ENCODE data around the gene C5orf15. TPM values are rescaled to one million over a fixed set of nuclear protein-coding genes. Genes with fewer than 3 reads are reported as not detected.

Gene C5orf15
- total and polyA plus RNA-seq, 4 donors: 21.2 to 32.4 (median 28.7) TPM

DNA sequence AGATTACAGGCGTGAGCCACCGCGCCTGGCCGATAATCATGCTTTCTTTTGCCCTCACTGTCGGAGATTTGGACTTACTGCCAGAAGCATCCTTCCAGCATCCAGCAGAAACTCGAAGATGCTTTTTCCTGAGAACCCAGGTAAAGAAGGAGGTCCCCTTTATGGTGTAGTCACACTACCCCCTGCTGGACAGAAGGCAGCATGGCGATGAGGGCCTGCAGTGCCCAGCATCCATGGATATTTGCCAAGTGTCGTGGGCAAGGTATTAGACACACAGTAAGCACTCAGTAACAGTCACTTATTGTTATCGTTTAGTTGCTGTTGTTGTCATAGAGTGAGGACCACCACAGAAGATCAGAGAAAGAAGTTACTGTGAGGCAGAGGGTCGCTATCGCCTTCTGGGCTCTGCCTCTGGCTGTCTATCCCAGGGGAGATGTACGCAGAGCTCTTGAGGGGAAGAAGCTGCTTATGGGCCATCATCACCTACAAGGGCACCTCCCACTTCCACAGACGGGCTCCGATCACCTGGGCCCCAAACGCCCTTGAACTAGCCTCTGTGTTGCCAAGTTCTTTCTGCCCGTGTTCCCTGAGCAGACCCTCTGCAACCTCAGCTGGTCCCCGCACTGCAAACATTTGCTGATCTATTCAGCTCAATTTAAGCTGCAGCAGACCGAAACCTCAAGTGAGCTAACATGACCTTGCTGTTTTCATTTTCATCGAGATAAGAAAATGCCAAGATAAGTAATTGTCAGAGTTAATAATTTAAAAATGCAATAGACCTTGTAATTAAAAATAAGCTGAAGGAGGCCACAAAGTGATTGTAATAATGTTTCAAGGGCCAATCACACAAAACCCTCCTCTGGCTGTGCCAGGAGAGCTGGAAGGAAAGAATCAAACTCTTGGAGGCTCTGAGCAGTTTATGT lies 23.9 kb downstream of the C5orf15 start:
- TF ChIP-seq FOXA2 (IDR thresholded peaks at IDR 0.05) (no peak), HNF4G (IDR thresholded peaks at IDR 0.05) (no peak), RAD21 (IDR thresholded peaks at IDR 0.05) (peak; percentile 73 to 84), GABPA (IDR thresholded peaks at IDR 0.05 in 1 of 2, conservative IDR thresholded peaks at IDR 0.05 in 1 of 2) (no peak)
- TF ChIP-seq, protein P1, sequence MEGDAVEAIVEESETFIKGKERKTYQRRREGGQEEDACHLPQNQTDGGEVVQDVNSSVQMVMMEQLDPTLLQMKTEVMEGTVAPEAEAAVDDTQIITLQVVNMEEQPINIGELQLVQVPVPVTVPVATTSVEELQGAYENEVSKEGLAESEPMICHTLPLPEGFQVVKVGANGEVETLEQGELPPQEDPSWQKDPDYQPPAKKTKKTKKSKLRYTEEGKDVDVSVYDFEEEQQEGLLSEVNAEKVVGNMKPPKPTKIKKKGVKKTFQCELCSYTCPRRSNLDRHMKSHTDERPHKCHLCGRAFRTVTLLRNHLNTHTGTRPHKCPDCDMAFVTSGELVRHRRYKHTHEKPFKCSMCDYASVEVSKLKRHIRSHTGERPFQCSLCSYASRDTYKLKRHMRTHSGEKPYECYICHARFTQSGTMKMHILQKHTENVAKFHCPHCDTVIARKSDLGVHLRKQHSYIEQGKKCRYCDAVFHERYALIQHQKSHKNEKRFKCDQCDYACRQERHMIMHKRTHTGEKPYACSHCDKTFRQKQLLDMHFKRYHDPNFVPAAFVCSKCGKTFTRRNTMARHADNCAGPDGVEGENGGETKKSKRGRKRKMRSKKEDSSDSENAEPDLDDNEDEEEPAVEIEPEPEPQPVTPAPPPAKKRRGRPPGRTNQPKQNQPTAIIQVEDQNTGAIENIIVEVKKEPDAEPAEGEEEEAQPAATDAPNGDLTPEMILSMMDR (IDR thresholded peaks at IDR 0.05; ENCODE audit: low read depth, low read length, missing input control): peak; percentile 55
- Histone ChIP-seq H3K9ac (ENCODE audit: low read depth in 1 of 2, low read length in 2 of 2) (no peak overlapping the region), H3K9me3 (ENCODE audit: control insufficient read depth in 4 of 4, low read length in 3 of 4) (no peaks in the 10 kb centered on the region), H3K36me3 (ENCODE audit: control insufficient read depth in 4 of 4, insufficient read depth in 3 of 4, low read depth in 1 of 4, low read length in 3 of 4) (no peaks in the 10 kb centered on the region), H3K27ac (ENCODE audit: low read depth in 1 of 2, low read length in 2 of 2) (no peak overlapping the region), H3K27me3 (ENCODE audit: control insufficient read depth in 4 of 4, insufficient read depth in 4 of 4, low read length in 3 of 4) (no peaks in the 10 kb centered on the region), H3K4me1 (ENCODE audit: control insufficient read depth in 4 of 4, insufficient read depth in 4 of 4, low read length in 3 of 4) (peaks cover 2 to 25% (median 15%) of the 10 kb centered on the region in 4 donors), H3K4me3 (ENCODE audit: low read depth in 1 of 3, low read length in 3 of 3) (no peak overlapping the region)
- DNase-seq (ENCODE audit: low spot score): peak; percentile 77
- 65% methylated on average over 19 of the region's 19 CpGs for WGBS

DNA sequence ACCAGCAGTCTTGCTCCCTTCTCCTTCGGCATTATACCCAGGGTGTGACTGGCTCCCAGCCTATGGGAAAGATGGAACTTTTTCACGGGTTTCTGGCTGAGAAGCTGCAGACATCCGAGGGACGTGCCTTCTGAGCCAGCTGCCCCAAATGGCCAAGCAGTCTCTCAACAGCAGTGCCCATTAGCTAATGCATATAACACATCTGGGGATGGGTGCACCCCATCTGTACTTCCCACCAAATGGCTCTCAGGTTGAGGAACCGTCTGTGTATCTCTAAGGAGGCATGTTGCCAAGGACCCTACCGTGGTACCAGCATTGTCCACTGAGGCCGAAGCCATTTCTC lies 25.0 kb downstream of the C5orf15 start:
- no peak for TF ChIP-seq FOXA1 (IDR thresholded peaks at IDR 0.05)
- TF ChIP-seq HNF4G (IDR thresholded peaks at IDR 0.05): no peak
- no peak for TF ChIP-seq RXRA (IDR thresholded peaks at IDR 0.05)
- no peak for TF ChIP-seq YY1 (IDR thresholded peaks at IDR 0.05)
- Histone ChIP-seq H3K4me1 (ENCODE audit: control insufficient read depth in 4 of 4, insufficient read depth in 4 of 4, low read length in 3 of 4) (peaks cover 2 to 25% (median 15%) of the 10 kb centered on the region in 4 donors), H3K9ac (ENCODE audit: low read depth in 1 of 2, low read length in 2 of 2) (no peak overlapping the region), H3K9me3 (ENCODE audit: control insufficient read depth in 4 of 4, low read length in 3 of 4) (no peaks in the 10 kb centered on the region), H3K27ac (ENCODE audit: low read depth in 1 of 2, low read length in 2 of 2) (no peak overlapping the region), H3K36me3 (ENCODE audit: control insufficient read depth in 4 of 4, insufficient read depth in 3 of 4, low read depth in 1 of 4, low read length in 3 of 4) (no peaks in the 10 kb centered on the region), H3K27me3 (ENCODE audit: control insufficient read depth in 4 of 4, insufficient read depth in 4 of 4, low read length in 3 of 4) (no peaks in the 10 kb centered on the region), H3K4me3 (ENCODE audit: low read depth in 1 of 3, low read length in 3 of 3) (no peak overlapping the region)
- WGBS: 79% methylated on average over 7 of the region's 7 CpGs
- DNase-seq (ENCODE audit: low spot score): no peak

DNA sequence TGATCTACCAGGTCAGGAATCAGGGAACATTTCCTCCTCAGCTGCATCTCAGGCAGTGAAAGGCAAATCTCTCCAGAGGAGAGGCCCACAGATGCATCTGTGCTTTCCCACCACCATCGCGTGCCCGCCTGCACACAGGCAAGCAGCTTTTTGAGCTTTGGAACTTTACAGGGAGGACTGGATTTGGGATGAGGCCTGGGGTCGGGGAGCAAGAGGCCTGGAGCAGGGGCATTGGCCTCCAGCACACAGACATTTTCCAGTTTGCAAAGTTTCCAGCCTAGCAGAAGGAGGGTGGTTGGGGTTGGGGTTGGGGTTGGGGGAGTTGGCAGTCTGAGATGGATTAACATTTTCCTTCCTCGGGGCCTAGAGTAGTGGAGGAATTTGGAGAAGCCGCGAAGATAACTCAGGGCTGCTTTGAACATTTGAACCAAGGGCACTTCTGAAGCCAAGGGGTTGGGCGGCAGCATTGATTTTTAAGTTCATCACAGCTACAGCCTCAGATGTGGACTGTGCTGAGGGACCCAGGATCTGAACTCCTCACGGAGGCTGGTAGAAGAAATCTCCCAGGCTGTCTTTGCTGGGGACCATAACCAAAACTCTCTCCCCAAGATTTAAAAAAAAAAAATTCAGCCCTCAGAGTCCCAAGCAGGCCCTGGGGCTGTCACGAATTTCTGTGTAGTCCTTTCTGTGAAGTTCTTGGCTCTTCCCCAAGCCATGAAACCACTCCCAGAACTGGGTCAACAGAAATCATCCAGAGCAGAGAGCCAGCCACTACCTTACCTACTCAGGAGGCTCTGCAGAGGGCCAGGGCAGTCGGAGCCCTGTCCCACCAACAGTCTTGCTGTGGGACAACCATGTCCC lies 25.6 kb downstream of the C5orf15 start:
- no peak for DNase-seq (ENCODE audit: low spot score)
- peaks cover 2 to 24% (median 15%) of the 10 kb centered on the region in 4 donors for H3K4me1 ChIP-seq (ENCODE audit: control insufficient read depth in 4 of 4, insufficient read depth in 4 of 4, low read length in 3 of 4)
- H3K36me3 ChIP-seq (ENCODE audit: control insufficient read depth in 4 of 4, insufficient read depth in 3 of 4, low read depth in 1 of 4, low read length in 3 of 4): no peaks in the 10 kb centered on the region
- H3K9ac ChIP-seq (ENCODE audit: low read depth in 1 of 2, low read length in 2 of 2): no peak overlapping the region
- H3K27me3 ChIP-seq (ENCODE audit: control insufficient read depth in 4 of 4, insufficient read depth in 4 of 4, low read length in 3 of 4): no peaks in the 10 kb centered on the region
- no peaks in the 10 kb centered on the region for H3K9me3 ChIP-seq (ENCODE audit: control insufficient read depth in 4 of 4, low read length in 3 of 4)
- WGBS: 44% methylated on average over 11 of the region's 11 CpGs
- no peak for TF ChIP-seq TAF1 (conservative IDR thresholded peaks at IDR 0.05)
- peak in 1 of 2 donors; percentile 8 for TF ChIP-seq RAD21 (IDR thresholded peaks at IDR 0.05)
- TF ChIP-seq RXRA (IDR thresholded peaks at IDR 0.05): peak; percentile 67 to 73
- peak; percentile 74 for TF ChIP-seq NR2F2 (IDR thresholded peaks at IDR 0.05)
- no peak overlapping the region for H3K4me3 ChIP-seq (ENCODE audit: low read depth in 1 of 3, low read length in 3 of 3)
- no peak overlapping the region for H3K27ac ChIP-seq (ENCODE audit: low read depth in 1 of 2, low read length in 2 of 2)
